Neural progenitor cell (in vitro differentiated cells): ENCODE results near the gene SLC39A3.

ENCODE experiments used
- EZH2 ChIP-seq: fragments of 200-600 bp; sonication (generic); IDR thresholded peaks from 2 replicates; pipeline ENCODE4 v1.6.1; 2017; ENCODE audit warnings: antibody characterized with exemption, mild to moderate bottlenecking, moderate library complexity
- TF ChIP-seq, protein P1 (sequence below): fragments of 200-600 bp; sonication (generic); IDR thresholded peaks from 2 replicates; pipeline ENCODE4 v1.5.1; 2017; ENCODE audit warnings: antibody characterized with exemption, mild to moderate bottlenecking

DNA sequence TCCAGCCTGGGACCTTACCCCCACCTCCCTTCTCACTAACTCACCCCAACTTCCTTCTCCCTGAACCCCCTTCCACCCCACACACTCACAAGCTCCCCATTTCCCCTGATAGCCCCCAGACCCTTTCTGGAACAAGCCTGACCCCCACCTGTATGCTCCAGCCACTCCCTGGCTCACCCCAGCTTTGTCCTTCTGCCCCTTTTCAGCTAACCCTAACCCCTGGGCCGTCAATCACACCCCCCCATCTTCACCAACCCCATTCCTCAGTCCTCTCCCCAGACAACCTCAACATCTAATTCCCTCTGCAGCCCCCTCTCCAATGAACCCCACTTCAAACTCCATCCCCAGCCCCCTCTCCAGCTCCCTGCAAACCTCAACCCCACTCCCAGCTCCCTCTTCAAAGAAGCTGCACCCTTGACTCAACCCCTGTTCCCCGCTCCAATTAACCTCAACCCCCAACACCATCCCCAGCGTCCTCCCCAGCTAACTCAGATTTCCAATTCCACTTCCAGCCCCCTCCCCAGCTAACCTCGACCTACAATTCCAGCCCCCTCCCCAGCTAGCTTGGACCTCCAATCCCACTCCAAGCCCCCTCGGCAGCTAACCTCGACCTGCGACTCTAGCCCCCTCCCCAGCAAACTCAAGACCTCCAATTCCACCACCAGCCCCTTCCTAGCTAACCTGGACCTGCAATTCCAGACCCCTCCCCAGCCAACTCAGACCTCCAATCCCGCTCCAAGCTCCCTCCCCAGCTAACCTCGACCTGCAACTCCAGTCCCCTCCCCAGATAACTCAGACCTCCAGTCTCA lies 38.3 kb downstream of the SLC39A3 start:
- TF ChIP-seq, protein P1, sequence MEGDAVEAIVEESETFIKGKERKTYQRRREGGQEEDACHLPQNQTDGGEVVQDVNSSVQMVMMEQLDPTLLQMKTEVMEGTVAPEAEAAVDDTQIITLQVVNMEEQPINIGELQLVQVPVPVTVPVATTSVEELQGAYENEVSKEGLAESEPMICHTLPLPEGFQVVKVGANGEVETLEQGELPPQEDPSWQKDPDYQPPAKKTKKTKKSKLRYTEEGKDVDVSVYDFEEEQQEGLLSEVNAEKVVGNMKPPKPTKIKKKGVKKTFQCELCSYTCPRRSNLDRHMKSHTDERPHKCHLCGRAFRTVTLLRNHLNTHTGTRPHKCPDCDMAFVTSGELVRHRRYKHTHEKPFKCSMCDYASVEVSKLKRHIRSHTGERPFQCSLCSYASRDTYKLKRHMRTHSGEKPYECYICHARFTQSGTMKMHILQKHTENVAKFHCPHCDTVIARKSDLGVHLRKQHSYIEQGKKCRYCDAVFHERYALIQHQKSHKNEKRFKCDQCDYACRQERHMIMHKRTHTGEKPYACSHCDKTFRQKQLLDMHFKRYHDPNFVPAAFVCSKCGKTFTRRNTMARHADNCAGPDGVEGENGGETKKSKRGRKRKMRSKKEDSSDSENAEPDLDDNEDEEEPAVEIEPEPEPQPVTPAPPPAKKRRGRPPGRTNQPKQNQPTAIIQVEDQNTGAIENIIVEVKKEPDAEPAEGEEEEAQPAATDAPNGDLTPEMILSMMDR: no peak
- TF ChIP-seq EZH2: no peak
